Right lobe of liver (tissue), 4 donors: ENCODE measurements around the gene SH3PXD2A.

Experiments
- CTCF ChIP-seq, 4 donors: fragments of 200-600 bp in 3 of 4; fragments of 450-650 bp in 1 of 4; IDR thresholded peaks; one replicate each; pipeline versions ENCODE4 v1.5.1 to v1.8.0; 2016 to 2022; ENCODE audit warnings: antibody characterized with exemption in 4 of 4, mild to moderate bottlenecking in 2 of 4
- POLR2A ChIP-seq: fragments of 450-650 bp; IDR thresholded peaks from one replicate; pipeline ENCODE4 v1.6.1; 2017; ENCODE audit warnings: antibody characterized with exemption, mild to moderate bottlenecking
- donor health status: DM: no; HTN: no; CAD: no.
- donor health status: DM: no; HTN: no; CAD: no.
- donor health status: DM: no; HTN: yes; CAD: no.

GRCh38 chr10:103724074-103724473, 131.3 kb downstream of the SH3PXD2A start:
- TF ChIP-seq CTCF (IDR thresholded peaks at IDR 0.05), result no peak
- no peak for TF ChIP-seq POLR2A
